ENCODE measurements around the gene ACAP2.
"Not testable (repeated sequence)": the region's sequence is repeated elsewhere in the genome, so short reads cannot be mapped to it uniquely, and the experiment has no call there.

The ACAP2 gene

GRCh38 chr3:195245531-195245951, 197.3 kb downstream of the ACAP2 start:
- DNase-seq (ENCODE audit: low read depth): no peak

GRCh38 chr3:195241592-195242355, 201.0 kb downstream of the ACAP2 start:
- no peak for DNase-seq (ENCODE audit: low read depth)

- no peak for DNase-seq (ENCODE audit: low read depth)
Observed at GRCh38 chr3:195240939-195241338, 201.9 kb downstream of the ACAP2 start.

GRCh38 chr3:195240171-195240701, 202.6 kb downstream of the ACAP2 start:
- no peak for DNase-seq (ENCODE audit: low read depth)

- no peak for DNase-seq (ENCODE audit: low read depth)
Observed at GRCh38 chr3:195239121-195239520, 203.7 kb downstream of the ACAP2 start.

- no peak for DNase-seq (ENCODE audit: low read depth)
Observed at GRCh38 chr3:195238586-195239118, 204.2 kb downstream of the ACAP2 start.

- DNase-seq (ENCODE audit: low read depth): no peak
Observed at GRCh38 chr3:195238081-195238571, 204.7 kb downstream of the ACAP2 start.

- no peak for DNase-seq (ENCODE audit: low read depth)
Observed at GRCh38 chr3:195236801-195237570, 205.8 kb downstream of the ACAP2 start.

GRCh38 chr3:195236076-195236798, 206.6 kb downstream of the ACAP2 start:
- DNase-seq (ENCODE audit: low read depth): no peak

GRCh38 chr3:195230244-195230643, 212.6 kb downstream of the ACAP2 start:
- DNase-seq (ENCODE audit: low read depth): no peak

GRCh38 chr3:195228886-195229285, 213.9 kb downstream of the ACAP2 start:
- not testable (repeated sequence) for DNase-seq (ENCODE audit: low read depth)

- no peak for DNase-seq (ENCODE audit: low read depth)
Observed at GRCh38 chr3:195227871-195228270, 214.9 kb downstream of the ACAP2 start.

- DNase-seq (ENCODE audit: low read depth): no peak
Observed at GRCh38 chr3:195226900-195227447, 215.8 kb downstream of the ACAP2 start.

- no peak for DNase-seq (ENCODE audit: low read depth)
Observed at GRCh38 chr3:195226445-195226844, 216.4 kb downstream of the ACAP2 start.

- DNase-seq (ENCODE audit: low read depth): no peak
Observed at GRCh38 chr3:195224980-195225580, 217.7 kb downstream of the ACAP2 start.
